HG02885 (cell line): ENCODE data around the gene KPNA6.

Experiments used
- ATAC-seq: cut with Tn5 transposase; IDR thresholded peaks from one replicate; pipeline ENCODE4 v1.9.1; 2021; ENCODE audit warnings: mild to moderate bottlenecking; ENCODE audit not compliant: unreplicated experiment, poor library complexity

KPNA6 gene

DNA sequence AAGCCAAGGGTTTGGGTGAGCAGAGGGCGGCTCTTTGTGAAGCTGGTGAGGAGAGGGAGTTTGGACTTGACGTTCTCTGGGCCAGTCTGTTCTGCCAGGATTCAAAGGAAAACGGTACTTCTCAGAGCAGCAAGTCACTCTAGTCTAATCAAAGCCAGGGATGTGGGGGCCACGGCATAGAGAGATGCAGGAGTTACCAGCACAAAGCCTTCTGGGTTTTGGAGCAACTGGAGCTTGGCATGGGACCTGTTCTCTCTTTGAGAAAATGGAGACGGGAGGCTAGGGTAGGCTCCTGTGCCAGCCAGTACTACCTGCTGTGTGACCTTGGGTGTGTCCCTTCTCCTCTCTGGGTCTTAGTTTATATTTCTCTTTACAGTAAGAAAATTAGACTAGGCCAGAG, 73.7 kb downstream of the KPNA6 start:
- no peak for ATAC-seq

DNA sequence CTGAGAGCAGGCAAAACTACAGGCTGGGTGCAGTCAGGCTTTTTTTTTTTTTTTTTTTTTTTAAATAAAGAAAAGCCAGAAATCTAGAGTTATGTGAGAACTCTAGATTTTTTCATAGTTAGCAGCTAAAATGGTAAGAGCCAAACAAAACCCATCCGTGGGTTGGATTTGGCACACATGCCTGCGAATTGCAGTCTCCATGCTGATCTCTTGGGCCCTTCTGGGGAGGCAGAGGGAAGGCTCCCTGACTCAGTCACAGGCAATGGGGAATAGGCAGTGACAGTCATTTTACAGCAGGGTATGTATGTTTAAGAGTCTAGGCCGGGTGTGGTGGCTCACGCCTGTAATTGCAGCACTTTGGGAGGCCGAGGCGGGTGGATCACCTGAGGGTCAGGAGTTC, 74.2 kb downstream of the KPNA6 start:
- ATAC-seq, result no peak

- no peak for ATAC-seq
Observed at GRCh38 chr1:32184650-32185049, 76.8 kb downstream of the KPNA6 start.

- no peak for ATAC-seq
Observed at GRCh38 chr1:32186077-32186476, 78.2 kb downstream of the KPNA6 start.

DNA sequence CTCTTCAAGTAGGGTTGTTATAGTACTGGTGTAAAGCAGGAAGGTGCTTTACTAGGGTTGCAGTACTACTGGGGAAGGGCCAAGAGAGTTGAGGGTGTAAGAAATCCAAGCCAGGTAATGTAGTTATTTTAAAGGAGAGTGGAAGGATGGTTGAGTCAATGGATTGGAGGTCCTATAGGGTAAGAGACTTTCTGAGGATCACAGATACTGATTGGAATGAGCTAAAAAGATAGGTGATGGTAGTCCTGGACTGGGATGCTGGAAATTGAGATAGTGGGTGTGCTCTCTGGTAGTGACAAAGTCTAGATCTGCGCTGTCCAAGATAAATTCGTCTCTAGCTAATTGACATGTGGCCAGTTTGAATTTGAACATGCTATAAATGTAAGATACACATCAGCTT, 78.6 kb downstream of the KPNA6 start:
- no peak for ATAC-seq

DNA sequence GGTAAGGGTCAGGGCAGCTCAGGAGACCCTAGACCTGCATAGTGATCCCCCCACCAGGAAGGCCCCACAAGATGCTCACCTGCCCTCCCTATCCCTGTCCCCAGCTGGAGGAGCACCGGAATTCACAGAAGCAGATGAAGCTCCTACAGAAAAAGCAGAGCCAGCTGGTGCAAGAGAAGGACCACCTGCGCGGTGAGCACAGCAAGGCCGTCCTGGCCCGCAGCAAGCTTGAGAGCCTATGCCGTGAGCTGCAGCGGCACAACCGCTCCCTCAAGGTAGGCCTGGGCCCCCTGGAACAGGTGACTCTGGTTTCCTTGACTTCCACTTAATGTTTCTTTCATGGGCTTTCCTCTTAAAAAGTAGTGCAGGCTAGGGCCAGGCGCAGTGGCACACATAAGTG, 80.0 kb downstream of the KPNA6 start:
- ATAC-seq, result no peak

DNA sequence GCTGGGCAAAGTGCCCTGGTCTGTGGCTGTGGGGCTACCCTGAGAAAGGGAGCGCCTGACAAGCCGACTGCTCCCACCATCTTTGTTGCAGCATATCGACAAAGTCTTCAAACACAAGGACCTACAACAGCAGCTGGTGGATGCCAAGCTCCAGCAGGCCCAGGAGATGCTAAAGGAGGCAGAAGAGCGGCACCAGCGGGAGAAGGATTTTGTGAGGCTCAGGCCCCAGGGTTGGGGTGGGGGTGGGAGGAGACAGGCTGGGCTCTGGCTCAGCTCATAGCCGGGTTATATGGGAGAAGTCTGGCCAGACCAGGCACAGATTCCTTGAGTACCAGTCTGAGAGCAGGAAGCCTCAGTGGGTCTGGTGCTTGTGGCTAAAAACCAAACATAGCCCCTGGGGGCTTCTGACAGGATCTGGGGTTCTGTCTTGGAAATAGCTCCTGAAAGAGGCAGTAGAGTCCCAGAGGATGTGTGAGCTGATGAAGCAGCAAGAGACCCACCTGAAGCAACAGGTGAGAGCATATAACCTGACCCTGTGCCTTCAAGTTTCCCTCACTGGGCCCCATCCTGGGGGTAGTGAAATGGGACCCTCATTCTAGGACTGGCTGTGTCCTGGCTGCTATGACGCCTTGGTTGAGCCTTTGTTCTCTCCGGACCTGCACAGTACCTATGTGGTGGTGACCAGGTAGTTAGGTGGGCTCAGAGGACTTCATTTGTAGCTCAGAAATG, 84.5 kb downstream of the KPNA6 start:
- ATAC-seq, result no peak

DNA sequence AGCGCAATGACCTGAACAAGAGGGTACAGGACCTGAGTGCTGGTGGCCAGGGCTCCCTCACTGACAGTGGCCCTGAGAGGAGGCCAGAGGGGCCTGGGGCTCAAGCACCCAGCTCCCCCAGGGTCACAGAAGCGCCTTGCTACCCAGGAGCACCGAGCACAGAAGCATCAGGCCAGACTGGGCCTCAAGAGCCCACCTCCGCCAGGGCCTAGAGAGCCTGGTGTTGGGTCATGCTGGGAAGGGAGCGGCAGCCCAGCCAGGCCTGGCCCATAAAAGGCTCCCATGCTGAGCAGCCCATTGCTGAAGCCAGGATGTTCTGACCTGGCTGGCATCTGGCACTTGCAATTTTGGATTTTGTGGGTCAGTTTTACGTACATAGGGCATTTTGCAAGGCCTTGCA, 87.1 kb downstream of the KPNA6 start:
- no peak for ATAC-seq

- no peak for ATAC-seq
Observed at GRCh38 chr1:32195531-32195930, 87.7 kb downstream of the KPNA6 start.

DNA sequence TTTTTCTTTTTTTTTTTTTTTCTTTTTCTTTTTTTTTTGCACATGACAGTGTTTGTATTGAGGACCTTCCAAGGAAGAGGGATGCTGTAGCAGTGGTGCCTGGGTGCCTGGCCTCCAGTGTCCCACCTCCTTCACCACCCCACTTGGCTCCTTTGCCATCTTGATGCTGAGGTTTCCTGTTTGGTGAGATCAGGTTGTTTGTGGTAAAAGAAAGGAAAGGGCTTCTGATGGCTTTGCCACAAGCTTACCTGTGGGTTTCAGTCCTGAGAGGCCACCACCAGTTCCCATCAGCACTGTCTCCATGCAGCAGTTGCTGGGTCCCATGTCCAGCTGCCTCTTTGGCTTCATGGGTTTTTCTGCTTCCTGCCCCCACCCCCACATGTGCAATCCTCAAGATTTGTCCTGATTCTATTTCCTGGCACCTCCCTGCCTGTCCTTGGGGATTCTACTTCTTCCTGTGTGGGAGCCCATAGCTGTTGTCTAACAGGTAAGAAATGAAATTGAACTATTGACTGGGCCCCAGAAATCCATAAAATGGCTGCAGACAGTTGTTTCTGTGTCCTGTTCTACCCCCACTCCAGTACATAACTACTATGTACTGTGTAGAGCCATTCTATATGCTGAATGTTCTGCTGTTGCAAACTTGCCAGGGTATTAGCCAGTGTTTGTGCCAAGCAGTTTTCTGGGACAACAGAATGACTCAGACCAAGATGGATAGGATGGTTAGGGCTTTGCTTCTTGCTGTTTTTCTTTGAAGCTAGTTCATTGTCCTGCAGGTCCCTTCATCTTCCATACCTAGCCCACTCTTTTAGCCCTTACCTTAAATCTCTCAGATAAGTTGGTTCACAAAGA, 88.3 kb downstream of the KPNA6 start:
- no peak for ATAC-seq

- no peak for ATAC-seq
Observed at GRCh38 chr1:32197074-32197473, 89.2 kb downstream of the KPNA6 start.

DNA sequence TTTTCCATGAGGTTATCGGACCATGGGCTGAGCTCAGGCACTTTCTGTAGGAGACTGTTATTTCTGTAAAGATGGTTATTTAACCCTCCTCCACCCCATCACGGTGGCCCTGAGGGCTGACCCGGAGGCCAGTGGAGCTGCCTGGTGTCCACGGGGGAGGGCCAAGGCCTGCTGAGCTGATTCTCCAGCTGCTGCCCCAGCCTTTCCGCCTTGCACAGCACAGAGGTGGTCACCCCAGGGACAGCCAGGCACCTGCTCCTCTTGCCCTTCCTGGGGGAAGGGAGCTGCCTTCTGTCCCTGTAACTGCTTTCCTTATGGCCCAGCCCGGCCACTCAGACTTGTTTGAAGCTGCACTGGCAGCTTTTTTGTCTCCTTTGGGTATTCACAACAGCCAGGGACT, 90.0 kb downstream of the KPNA6 start:
- ATAC-seq, result no peak

DNA sequence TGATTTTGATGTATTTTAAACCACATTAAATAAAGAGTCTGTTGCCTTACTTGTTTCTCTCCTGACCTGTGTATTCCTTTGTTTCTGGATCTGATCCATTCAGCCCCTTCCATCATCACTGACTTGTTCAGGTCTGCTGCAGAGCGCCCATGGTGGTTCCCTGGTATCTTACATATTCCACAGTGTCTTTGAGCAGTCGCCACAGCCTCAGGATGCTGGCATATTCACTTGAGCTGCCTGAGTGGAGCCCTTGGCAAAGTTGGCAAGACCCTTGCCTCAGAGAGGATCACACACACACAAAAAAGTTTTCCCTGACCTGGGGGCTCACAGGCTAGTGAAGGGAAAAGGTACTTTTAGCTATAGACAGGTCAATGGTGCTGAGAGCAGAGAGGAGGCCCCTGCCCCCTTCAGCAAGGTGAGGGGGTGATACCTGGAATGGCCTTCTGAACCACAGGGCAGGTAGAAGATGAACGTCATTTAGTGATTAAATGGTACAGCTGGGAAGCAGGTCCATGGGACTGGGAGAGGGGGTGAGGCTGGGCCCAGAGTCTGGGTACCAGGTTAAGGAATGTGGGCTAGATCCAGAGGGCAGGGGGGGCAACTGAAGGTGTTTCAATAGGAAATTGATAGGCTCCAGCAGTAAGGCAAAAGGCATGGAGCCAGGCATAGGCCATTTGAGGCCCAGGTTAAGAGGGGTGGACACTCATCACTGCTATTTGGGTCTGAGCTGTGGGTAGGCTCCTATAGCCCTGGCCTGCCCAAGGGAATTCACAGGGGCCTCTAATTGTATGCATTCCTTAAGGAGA, 90.6 kb downstream of the KPNA6 start:
- no peak for ATAC-seq

DNA sequence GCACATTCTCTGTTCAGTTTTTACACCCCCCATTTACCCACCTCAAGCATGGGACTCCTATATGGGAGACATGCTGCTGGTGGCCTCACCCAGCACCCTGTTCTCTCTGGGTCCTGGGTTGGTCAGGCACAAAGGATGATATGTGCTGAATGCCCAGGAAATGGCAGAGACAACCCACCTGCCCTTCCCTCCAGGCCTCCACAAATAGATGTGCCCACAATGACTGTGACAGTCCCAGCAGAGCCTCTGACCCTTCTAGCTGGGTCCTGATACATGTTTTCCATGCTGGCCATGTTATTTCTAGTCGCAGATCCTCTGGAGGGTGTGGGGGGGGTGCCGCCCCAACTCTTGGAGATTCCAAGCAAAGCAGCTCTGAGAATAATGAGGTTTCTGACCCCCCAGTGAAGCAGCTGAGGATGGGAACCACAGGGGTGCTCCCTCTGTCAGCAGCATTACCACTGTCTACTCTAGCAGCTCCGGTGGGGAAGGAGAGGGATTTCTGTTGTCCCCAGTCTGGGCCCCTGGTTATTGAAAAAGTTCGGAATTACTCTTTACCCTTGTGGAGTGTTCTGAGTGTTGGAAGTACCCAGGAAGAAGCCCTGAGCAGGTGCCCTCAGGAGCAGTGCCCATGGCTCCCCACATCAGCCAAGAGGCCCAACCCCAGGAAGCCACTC, 91.3 kb downstream of the KPNA6 start:
- ATAC-seq, result no peak

DNA sequence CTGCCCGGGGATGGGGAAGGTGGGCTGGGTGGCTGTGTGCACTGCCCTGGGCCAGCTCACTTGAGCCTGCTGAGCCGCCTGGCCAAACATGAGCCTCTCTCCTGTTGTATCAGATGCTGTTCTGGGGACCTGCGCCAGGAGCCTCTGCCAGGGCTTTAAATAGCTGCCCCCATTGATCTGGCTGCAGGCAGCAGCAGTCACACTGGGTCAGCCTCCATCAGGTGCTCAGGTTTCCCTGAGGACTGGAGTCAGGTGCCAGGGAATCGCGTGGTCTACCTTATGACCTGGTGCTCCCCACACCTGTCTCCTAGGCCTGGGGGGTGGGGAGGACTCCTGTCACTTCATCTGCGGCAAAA, 91.8 kb downstream of the KPNA6 start:
- ATAC-seq, result no peak

GRCh38 chr1:32200226-32201010, 92.6 kb downstream of the KPNA6 start, which contains the start of gene CCDC28B:
TSS of gene CCDC28B (plus strand) at chr1:32200595. CDS start at chr1:32201936, 1,341 bp downstream.
- no peak for ATAC-seq

- ATAC-seq, result no peak
Observed at GRCh38 chr1:32201011-32201855, 93.4 kb downstream of the KPNA6 start.

DNA sequence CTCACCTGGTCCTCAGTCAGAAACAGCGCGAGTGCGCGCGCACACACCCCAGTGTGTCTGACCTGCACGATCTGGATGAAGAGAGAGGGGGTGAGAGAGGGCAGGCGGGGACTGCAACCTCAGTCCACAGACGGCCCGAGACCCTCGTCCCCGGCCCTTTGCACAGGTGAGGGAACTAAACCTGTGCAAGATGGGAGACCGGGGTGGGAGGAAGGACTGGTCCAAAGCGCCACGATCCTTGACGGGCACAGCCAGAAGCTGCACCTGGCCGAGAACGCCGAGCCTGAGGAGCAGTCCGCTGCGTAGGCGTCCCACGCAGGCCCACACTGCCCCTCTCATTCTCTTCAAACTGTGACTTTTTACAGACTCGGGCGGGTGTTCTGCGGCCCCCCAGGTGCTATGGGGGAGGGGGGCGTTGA, 97.1 kb downstream of the KPNA6 start:
- ATAC-seq, result no peak
